Measurements from ENCODE around the gene KRT15.

DNA sequence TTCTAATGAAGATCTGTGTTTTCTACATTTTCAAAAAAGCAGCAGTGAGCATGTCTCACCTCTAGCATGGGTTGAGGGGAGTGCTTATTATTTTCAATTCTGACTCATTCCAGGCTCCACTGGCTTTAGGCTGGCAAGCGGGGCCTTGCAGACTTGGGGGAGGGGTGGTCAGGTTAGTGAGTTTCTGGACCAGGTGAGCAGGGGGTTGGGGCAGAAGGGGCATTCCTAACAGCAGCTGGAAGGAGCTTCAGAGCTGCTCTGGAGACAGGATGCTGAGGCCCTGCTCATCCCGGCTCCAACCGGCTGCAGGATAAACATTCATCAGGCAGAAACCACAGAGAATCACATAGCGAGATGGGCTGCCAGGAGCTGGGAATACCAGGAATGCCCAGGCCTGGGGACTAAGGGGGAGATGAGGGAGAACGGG lies 19.9 kb upstream of the KRT15 start:
- TF ChIP-seq, protein P1, sequence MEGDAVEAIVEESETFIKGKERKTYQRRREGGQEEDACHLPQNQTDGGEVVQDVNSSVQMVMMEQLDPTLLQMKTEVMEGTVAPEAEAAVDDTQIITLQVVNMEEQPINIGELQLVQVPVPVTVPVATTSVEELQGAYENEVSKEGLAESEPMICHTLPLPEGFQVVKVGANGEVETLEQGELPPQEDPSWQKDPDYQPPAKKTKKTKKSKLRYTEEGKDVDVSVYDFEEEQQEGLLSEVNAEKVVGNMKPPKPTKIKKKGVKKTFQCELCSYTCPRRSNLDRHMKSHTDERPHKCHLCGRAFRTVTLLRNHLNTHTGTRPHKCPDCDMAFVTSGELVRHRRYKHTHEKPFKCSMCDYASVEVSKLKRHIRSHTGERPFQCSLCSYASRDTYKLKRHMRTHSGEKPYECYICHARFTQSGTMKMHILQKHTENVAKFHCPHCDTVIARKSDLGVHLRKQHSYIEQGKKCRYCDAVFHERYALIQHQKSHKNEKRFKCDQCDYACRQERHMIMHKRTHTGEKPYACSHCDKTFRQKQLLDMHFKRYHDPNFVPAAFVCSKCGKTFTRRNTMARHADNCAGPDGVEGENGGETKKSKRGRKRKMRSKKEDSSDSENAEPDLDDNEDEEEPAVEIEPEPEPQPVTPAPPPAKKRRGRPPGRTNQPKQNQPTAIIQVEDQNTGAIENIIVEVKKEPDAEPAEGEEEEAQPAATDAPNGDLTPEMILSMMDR (conservative IDR thresholded peaks at IDR 0.05; ENCODE audit: low read length): no peak
- no peak for TF ChIP-seq EZH2phosphoT487 (IDR thresholded peaks at IDR 0.05; ENCODE audit: borderline replicate concordance, low read depth, low read length)

Measured in OCI-LY7 (cell line).